CD1c-positive myeloid dendritic cell (primary cell): ENCODE data around the gene PCK1.

Experiments used
- DNase-seq: peaks from one replicate; pipeline ENCODE4 v3.0.0-alpha.2; 2016; ENCODE audit errors: extremely low spot score

The PCK1 gene

GRCh38 chr20:57576617-57577550 lies 16.0 kb downstream of the PCK1 start:
- DNase-seq: no peak

GRCh38 chr20:57577679-57578475 lies 17.0 kb downstream of the PCK1 start:
- no peak for DNase-seq

- no peak for DNase-seq
These were observed 17.7 kb downstream of the PCK1 start for GRCh38 chr20:57578476-57579165.

- no peak for DNase-seq
These were observed 18.5 kb downstream of the PCK1 start for GRCh38 chr20:57579331-57579897.

- no peak for DNase-seq
These were observed 19.1 kb downstream of the PCK1 start for GRCh38 chr20:57579898-57580447.

- no peak for DNase-seq
These were observed 19.7 kb downstream of the PCK1 start for GRCh38 chr20:57580478-57581201.

- DNase-seq: peak; percentile 78
These were observed 20.5 kb downstream of the PCK1 start for GRCh38 chr20:57581202-57582028.

GRCh38 chr20:57582029-57582378 lies 21.1 kb downstream of the PCK1 start:
- no peak for DNase-seq

GRCh38 chr20:57582432-57583288 lies 21.8 kb downstream of the PCK1 start:
- no peak for DNase-seq

- DNase-seq: no peak
These were observed 22.7 kb downstream of the PCK1 start for GRCh38 chr20:57583289-57584257.

GRCh38 chr20:57584768-57585461 lies 24.0 kb downstream of the PCK1 start:
- no peak for DNase-seq

GRCh38 chr20:57585466-57586213 lies 24.7 kb downstream of the PCK1 start:
- DNase-seq: no peak

- no peak for DNase-seq
These were observed 25.5 kb downstream of the PCK1 start for GRCh38 chr20:57586370-57586793.

- no peak for DNase-seq
These were observed 26.0 kb downstream of the PCK1 start for GRCh38 chr20:57586943-57587277.

GRCh38 chr20:57587278-57587988 lies 26.5 kb downstream of the PCK1 start:
- DNase-seq: no peak

GRCh38 chr20:57587989-57588377 lies 27.1 kb downstream of the PCK1 start:
- no peak for DNase-seq
